GM23338 (cell line): ENCODE measurements around the gene BCL11B. TPM values are rescaled to one million over a fixed set of nuclear protein-coding genes. Genes with fewer than 3 reads are reported as not detected.

Experiments used
- ATAC-seq: fragments of 200-7000 bp; cut with Tn5 transposase; 3 replicates; pipeline ENCODE4 v1.9.1; 2020
- DNase-seq: peaks from one replicate; pipeline ENCODE4 v3.0.0-alpha.2; 2015; ENCODE audit warnings: low spot score
- H2AFZ ChIP-seq: fragments of 200-600 bp; sonication (generic); 2 replicates; pipeline ENCODE4 v1.8.0; 2016; ENCODE audit warnings: antibody characterized with exemption, mild to moderate bottlenecking, moderate library complexity
- H3F3A ChIP-seq: fragments of 200-600 bp; sonication (generic); replicated peaks from 2 replicates; pipeline ENCODE4 v1.8.0; 2017; ENCODE audit warnings: antibody characterized with exemption, mixed run types, low read depth
- H3K27ac ChIP-seq: fragments of 200-600 bp; sonication (generic); 2 replicates; pipeline ENCODE4 v1.6.1; 2016; ENCODE audit warnings: low read depth
- H3K27me3 ChIP-seq: fragments of 200-600 bp; sonication (generic); 2 replicates; pipeline ENCODE4 v1.8.0; 2016; ENCODE audit warnings: mild to moderate bottlenecking, mixed run types, moderate library complexity; ENCODE audit not compliant: insufficient read depth
- H3K36me3 ChIP-seq: fragments of 200-600 bp; sonication (generic); 2 replicates; pipeline ENCODE4 v1.8.0; 2016; ENCODE audit warnings: mild to moderate bottlenecking; ENCODE audit not compliant: insufficient read depth
- H3K4me1 ChIP-seq: fragments of 200-600 bp; sonication (generic); 2 replicates; pipeline ENCODE4 v1.8.0; 2016; ENCODE audit warnings: mild to moderate bottlenecking, moderate library complexity; ENCODE audit not compliant: insufficient read depth
- H3K4me2 ChIP-seq: fragments of 200-600 bp; sonication (generic); 2 replicates; pipeline ENCODE4 v1.7.1; 2017; ENCODE audit warnings: mixed run types
- H3K4me3 ChIP-seq: fragments of 200-600 bp; sonication (generic); 2 replicates; pipeline ENCODE4 v1.6.1; 2016; ENCODE audit warnings: mixed run types
- H3K79me2 ChIP-seq: fragments of 200-600 bp; sonication (generic); replicated peaks from 2 replicates; pipeline ENCODE4 v1.8.0; 2017; ENCODE audit warnings: mild to moderate bottlenecking; ENCODE audit not compliant: insufficient read depth
- H3K9me2 ChIP-seq: fragments of 200-600 bp; sonication (generic); 2 replicates; pipeline ENCODE4 v1.8.0; 2017; ENCODE audit not compliant: insufficient read depth
- H4K20me1 ChIP-seq: fragments of 200-600 bp; sonication (generic); replicated peaks from 2 replicates; pipeline ENCODE4 v1.8.0; 2017; ENCODE audit warnings: mild to moderate bottlenecking; ENCODE audit not compliant: insufficient read depth
- H3K27ac Mint-ChIP-seq: 2 replicates; pipeline ENCODE4 v1.8.0; 2020; ENCODE audit warnings: inconsistent platforms, mild to moderate bottlenecking, moderate library complexity, mixed read lengths
- H3K27me3 Mint-ChIP-seq: 3 replicates; pipeline ENCODE4 v1.8.0; 2022; ENCODE audit warnings: low read depth, mild to moderate bottlenecking, moderate library complexity, mixed read lengths, inconsistent platforms; ENCODE audit not compliant: insufficient read depth, poor library complexity
- H3K36me3 Mint-ChIP-seq: 3 replicates; pipeline ENCODE4 v1.8.0; 2021; ENCODE audit warnings: low read depth, mild to moderate bottlenecking, inconsistent platforms, moderate library complexity, mixed read lengths
- H3K4me1 Mint-ChIP-seq: 3 replicates; pipeline ENCODE4 v1.8.0; 2020; ENCODE audit warnings: mild to moderate bottlenecking, inconsistent platforms, mixed read lengths
- H3K4me3 Mint-ChIP-seq: 3 replicates; pipeline ENCODE4 v1.8.0; 2021; ENCODE audit warnings: moderate library complexity, mild to moderate bottlenecking, inconsistent platforms, mixed read lengths
- H3K9me3 Mint-ChIP-seq: 3 replicates; pipeline ENCODE4 v1.8.0; 2020; ENCODE audit warnings: moderate library complexity, mild to moderate bottlenecking, inconsistent platforms, mixed read lengths
- CREB1 ChIP-seq: fragments of 250-450 bp; sonication (Bioruptor Pico); IDR thresholded peaks from 2 replicates; pipeline ENCODE4 v1.5.0; 2020; ENCODE audit warnings: low read depth, mild to moderate bottlenecking, moderate library complexity
- CTCF ChIP-seq, 2 experiments: fragments of 200-600 bp in 1 of 2; sonication (generic) in 1 of 2; conservative IDR thresholded peaks; 2 replicates each; pipeline versions ENCODE4 v1.5.1 to v1.6.1; 2016 to 2017; ENCODE audit warnings: antibody characterized with exemption in 2 of 2, low read depth in 2 of 2, mild to moderate bottlenecking in 2 of 2, moderate library complexity in 1 of 2
- ETS1 ChIP-seq: IDR thresholded peaks from 2 replicates; pipeline ENCODE4 v1.6.1; 2016; ENCODE audit warnings: antibody characterized with exemption
- EZH2 ChIP-seq: fragments of 200-600 bp; sonication (generic); IDR thresholded peaks from one replicate; pipeline ENCODE4 v1.8.0; 2017; ENCODE audit warnings: antibody characterized with exemption, mild to moderate bottlenecking, low read depth; ENCODE audit not compliant: unreplicated experiment
- EZH2phosphoT487 ChIP-seq: fragments of 200-600 bp; sonication (generic); IDR thresholded peaks from one replicate; pipeline ENCODE4 v1.8.1; 2018; ENCODE audit warnings: antibody characterized with exemption; ENCODE audit not compliant: unreplicated experiment
- JUNB ChIP-seq: IDR thresholded peaks from one replicate; pipeline ENCODE4 v1.6.1; 2016; ENCODE audit warnings: antibody characterized with exemption; ENCODE audit not compliant: unreplicated experiment
- NANOG ChIP-seq: IDR thresholded peaks from 2 replicates; pipeline ENCODE4 v1.6.1; 2016; ENCODE audit warnings: antibody characterized with exemption, borderline replicate concordance
- POLR2AphosphoS5 ChIP-seq: IDR thresholded peaks from 2 replicates; pipeline ENCODE4 v1.6.1; 2016; ENCODE audit warnings: antibody characterized with exemption, low read depth
- REST ChIP-seq: IDR thresholded peaks from one replicate; pipeline ENCODE4 v1.6.1; 2018; ENCODE audit warnings: antibody characterized with exemption; ENCODE audit not compliant: unreplicated experiment
- ZNF114 ChIP-seq: fragments of 250-450 bp; sonication (Bioruptor Pico); IDR thresholded peaks from 2 replicates; pipeline ENCODE4 v1.5.0; 2020; ENCODE audit warnings: mild to moderate bottlenecking, moderate library complexity
- polyA plus RNA-seq: library from polyadenylated mRNA; unstranded; fragments of >200 nt; fragmentation: Nextera tagmentation; extraction: Ambion mirVana; gene quantifications from 2 replicates; pipeline ENCODE4 v1.2.1, GENCODE V29; 2016
- total RNA-seq: library from RNA; depleted of rRNA; stranded (reverse); fragments of >200 nt; shearing (Covaris generic); gene quantifications from 2 replicates; pipeline ENCODE4 v1.2.3, GENCODE V29; 2014

BCL11B gene
- total and polyA plus RNA-seq, 2 experiments from 2014 or later: 2.4 to 6.7 TPM

GRCh38 chr14:99203080-99203479 lies 68.9 kb downstream of the BCL11B start:
- Histone ChIP-seq H3K79me2 (peaks cover 54% of the 10 kb centered on the region), H3K27me3 (no peaks in the 10 kb centered on the region), H3K4me3 (no peak overlapping the region), H3K9me2 (no peaks in the 10 kb centered on the region), H3K4me1 (peaks cover 22% of the 10 kb centered on the region), H3K27ac (no peak overlapping the region), H3K36me3 (no peaks in the 10 kb centered on the region), H3K4me2 (no peak overlapping the region), H3F3A (no peaks in the 10 kb centered on the region; the same call in 1 of the 2 replicates), H4K20me1 (peaks cover 3% of the 10 kb centered on the region; the same call in 1 of the 2 replicates), H2AFZ (no peak overlapping the region)
- DNase-seq (no peak), ATAC-seq (no peak; the same call in 2 of the 3 replicates)
- TF ChIP-seq ZNF114 (CRISPR knock-in tag): no peak
- no peak for TF ChIP-seq EZH2
- TF ChIP-seq ETS1: no peak
- TF ChIP-seq JUNB: no peak
- TF ChIP-seq CTCF (conservative IDR thresholded peaks at IDR 0.05; ENCODE audit: low read depth in 2 of 2): no peak
- Mint-ChIP-seq H3K9me3 (no peaks in the 10 kb centered on the region), H3K4me1 (peaks cover 31% of the 10 kb centered on the region), H3K4me3 (no peak overlapping the region), H3K27me3 (peaks cover 18% of the 10 kb centered on the region), H3K27ac (peak overlapping the region; percentile 69), H3K36me3 (no peaks in the 10 kb centered on the region; the same call in 2 of the 3 replicates)

GRCh38 chr14:99202516-99202915 lies 69.5 kb downstream of the BCL11B start:
- no peaks in the 10 kb centered on the region for H3K9me3 Mint-ChIP-seq
- Histone ChIP-seq H3K4me3 (no peak overlapping the region), H3K36me3 (no peaks in the 10 kb centered on the region), H3K27me3 (no peaks in the 10 kb centered on the region), H3K9me2 (no peaks in the 10 kb centered on the region), H4K20me1 (peaks cover 3% of the 10 kb centered on the region; the same call in 1 of the 2 replicates), H3K27ac (no peak overlapping the region), H3K4me2 (no peak overlapping the region), H3K79me2 (peaks cover 54% of the 10 kb centered on the region), H2AFZ (no peak overlapping the region), H3F3A (no peaks in the 10 kb centered on the region; the same call in 1 of the 2 replicates), H3K4me1 (peaks cover 22% of the 10 kb centered on the region)
- no peak overlapping the region for H3K4me3 Mint-ChIP-seq
- ATAC-seq (peak; percentile 15; the same call in 2 of the 3 replicates), DNase-seq (no peak)
- no peaks in the 10 kb centered on the region; the same call in 2 of the 3 replicates for H3K36me3 Mint-ChIP-seq
- H3K4me1 Mint-ChIP-seq: peaks cover 31% of the 10 kb centered on the region
- peaks cover 20% of the 10 kb centered on the region for H3K27me3 Mint-ChIP-seq
- H3K27ac Mint-ChIP-seq: peak overlapping the region; percentile 69
- TF ChIP-seq POLR2AphosphoS5 (no peak), ETS1 (no peak), NANOG (no peak), EZH2 (no peak), CREB1 (CRISPR knock-in tag) (no peak), EZH2phosphoT487 (no peak), JUNB (no peak), REST (no peak)
